Measurements from ENCODE around the gene CSRP1. TPM values are rescaled to one million over a fixed set of nuclear protein-coding genes. Genes with fewer than 3 reads are reported as not detected.

CSRP1 gene
- total RNA-seq, 1 donor from 2014 or later, result 823 TPM

- Histone ChIP-seq H3K27me3 (ENCODE audit: control insufficient read depth, insufficient read depth, low read length) (no peaks in the 10 kb centered on the region), H3K36me3 (ENCODE audit: control insufficient read depth, insufficient read depth, low read length) (no peaks in the 10 kb centered on the region)
These were observed 63.2 kb downstream of the CSRP1 start for GRCh38 chr1:201443747-201444146.

GRCh38 chr1:201436969-201437368 lies 70.0 kb downstream of the CSRP1 start:
- DNase-seq (ENCODE audit: low read depth), result no peak
- Histone ChIP-seq H3K4me3 (ENCODE audit: low read depth, low read length) (no peak overlapping the region), H3K27me3 (ENCODE audit: control insufficient read depth, insufficient read depth, low read length) (no peaks in the 10 kb centered on the region), H3K36me3 (ENCODE audit: control insufficient read depth, insufficient read depth, low read length) (no peaks in the 10 kb centered on the region)
- TF ChIP-seq CTCF (IDR thresholded peaks at IDR 0.05; ENCODE audit: insufficient read depth, low read length, poor library complexity, severe bottlenecking), result no peak

More at GRCh38 chr1:201443747-201444146, 63.2 kb downstream of the CSRP1 start:
- H3K4me3 ChIP-seq (ENCODE audit: low read depth, low read length), result no peak overlapping the region
- no peak for TF ChIP-seq CTCF (IDR thresholded peaks at IDR 0.05; ENCODE audit: insufficient read depth, low read length, poor library complexity, severe bottlenecking)
- DNase-seq (ENCODE audit: low read depth), result no peak

GRCh38 chr1:201436393-201436792 lies 70.5 kb downstream of the CSRP1 start:
- Histone ChIP-seq H3K27me3 (ENCODE audit: control insufficient read depth, insufficient read depth, low read length) (no peaks in the 10 kb centered on the region), H3K36me3 (ENCODE audit: control insufficient read depth, insufficient read depth, low read length) (no peaks in the 10 kb centered on the region), H3K4me3 (ENCODE audit: low read depth, low read length) (no peak overlapping the region)
- DNase-seq (ENCODE audit: low read depth), result no peak
- TF ChIP-seq CTCF (IDR thresholded peaks at IDR 0.05; ENCODE audit: insufficient read depth, low read length, poor library complexity, severe bottlenecking), result peak; percentile 36

GRCh38 chr1:201434266-201434665 lies 72.7 kb downstream of the CSRP1 start:
- no peak for DNase-seq (ENCODE audit: low read depth)
- Histone ChIP-seq H3K36me3 (ENCODE audit: control insufficient read depth, insufficient read depth, low read length) (no peaks in the 10 kb centered on the region), H3K4me3 (ENCODE audit: low read depth, low read length) (no peak overlapping the region), H3K27me3 (ENCODE audit: control insufficient read depth, insufficient read depth, low read length) (no peaks in the 10 kb centered on the region)
- no peak for TF ChIP-seq CTCF (IDR thresholded peaks at IDR 0.05; ENCODE audit: insufficient read depth, low read length, poor library complexity, severe bottlenecking)

- no peak for TF ChIP-seq CTCF (IDR thresholded peaks at IDR 0.05; ENCODE audit: insufficient read depth, low read length, poor library complexity, severe bottlenecking)
- Histone ChIP-seq H3K27me3 (ENCODE audit: control insufficient read depth, insufficient read depth, low read length) (no peaks in the 10 kb centered on the region), H3K4me3 (ENCODE audit: low read depth, low read length) (no peak overlapping the region), H3K36me3 (ENCODE audit: control insufficient read depth, insufficient read depth, low read length) (no peaks in the 10 kb centered on the region)
- no peak for DNase-seq (ENCODE audit: low read depth)
These were observed 73.3 kb downstream of the CSRP1 start for GRCh38 chr1:201433609-201434008.

Other genes with a start within 250 kb of the CSRP1 start
- gene PKP1, start 223.6 kb downstream of the CSRP1 start, total RNA-seq, result 8.7 and 11.6 TPM in 2 replicates
- gene TNNT2, start 129.4 kb downstream of the CSRP1 start, total RNA-seq, result 0.08 and 0.89 TPM in 2 replicates
- 36.1 and 38.9 TPM in 2 replicates for gene LAD1, start 107.8 kb downstream of the CSRP1 start, total RNA-seq
- gene TNNI1, start 85.4 kb downstream of the CSRP1 start, total RNA-seq, result not detected in 2 replicates
- 130 and 132 TPM in 2 replicates for gene PHLDA3, start 37.9 kb downstream of the CSRP1 start, total RNA-seq
- gene NAV1, start 32.0 kb upstream of the CSRP1 start, total RNA-seq, result 37.1 and 43.0 TPM in 2 replicates